Tibial nerve (tissue), 4 donors: ENCODE results near the gene COBL. TPM values are rescaled to one million over a fixed set of nuclear protein-coding genes. Genes with fewer than 3 reads are reported as not detected.
A peak's percentile ranks its signal among the peaks of the same experiment; 100 is the strongest.

ENCODE experiments used
- DNase-seq, 2 donors: peaks; one replicate each; pipeline ENCODE4 v3.0.0-alpha.2; 2019; ENCODE audit warnings: low spot score in 2 of 2
- H3K27ac ChIP-seq, 4 donors: fragments of 200-600 bp; sonication (generic) in 3 of 4; one replicate each; pipeline ENCODE4 v1.5.1; 2017 to 2019; ENCODE audit warnings: mild to moderate bottlenecking in 1 of 4
- H3K27me3 ChIP-seq, 2 donors: fragments of 200-600 bp; sonication (generic) in 1 of 2; one replicate each; pipeline versions ENCODE4 v1.5.1 to v1.6.0; 2017 to 2019
- H3K36me3 ChIP-seq, 3 donors: fragments of 200-600 bp; sonication (generic); one replicate each; pipeline ENCODE4 v1.5.1; 2018 to 2019
- H3K4me1 ChIP-seq, 4 donors: fragments of 200-600 bp; sonication (generic) in 3 of 4; one replicate each; pipeline ENCODE4 v1.5.1; 2017 to 2019
- H3K4me3 ChIP-seq, 4 donors: fragments of 200-600 bp; sonication (generic) in 3 of 4; one replicate each; pipeline ENCODE4 v1.5.1; 2017 to 2019; ENCODE audit warnings: mild to moderate bottlenecking in 1 of 4, moderate library complexity in 1 of 4
- H3K9me3 ChIP-seq, 4 donors: fragments of 200-600 bp; sonication (generic) in 3 of 4; one replicate each; pipeline ENCODE4 v1.5.1; 2017 to 2019
- CTCF ChIP-seq, 5 experiments: fragments of 200-600 bp in 3 of 5; fragments of 450-650 bp in 2 of 5; sonication (generic) in 3 of 5; IDR thresholded peaks; one replicate each; pipeline ENCODE4 v1.5.1; 2016 to 2019; ENCODE audit warnings: antibody characterized with exemption in 5 of 5, mild to moderate bottlenecking in 3 of 5, moderate library complexity in 2 of 5
- EP300 ChIP-seq, 2 donors: sonication (generic); formaldehyde crosslinking; IDR thresholded peaks; one replicate each; pipeline ENCODE4 v1.6.1; 2017; ENCODE audit warnings: antibody characterized with exemption in 2 of 2, mild to moderate bottlenecking in 1 of 2
- POLR2A ChIP-seq, 2 donors: fragments of 450-650 bp; IDR thresholded peaks; one replicate each; pipeline ENCODE4 v1.6.1; 2017; ENCODE audit warnings: antibody characterized with exemption in 2 of 2, mild to moderate bottlenecking in 2 of 2, moderate library complexity in 2 of 2
- WGBS, 2 donors: methylation state at CpG; one replicate each; pipeline ENCODE4 v1.1.5; 2018; 5-methylcytosine and 5-hydroxymethylcytosine counted together
- total RNA-seq, 4 donors: library from RNA; depleted of rRNA; stranded (reverse); fragments of >200 nt; gene quantifications; one replicate each; pipeline ENCODE4 v1.1.0, GENCODE V29; 2016

Gene COBL
- total RNA-seq, 4 donors from 2014 or later = 6.3 to 18.1 (median 8.1) TPM

GRCh38 chr7:51071427-51071826 lies 245.2 kb downstream of the COBL start:
- H3K4me3 ChIP-seq = no peak overlapping the region
- H3K9me3 ChIP-seq = no peaks in the 10 kb centered on the region
- peaks cover 0 to 18% (median 0%) of the 10 kb centered on the region in 4 donors for H3K4me1 ChIP-seq
- peak overlapping the region in 1 of 4 donors; percentile 55 for H3K27ac ChIP-seq
- no peaks in the 10 kb centered on the region for H3K36me3 ChIP-seq
- WGBS, 2 donors = 86% methylated on average over 2 of the region's 2 CpGs
- TF ChIP-seq CTCF (IDR thresholded peaks at IDR 0.05) = no peak
- no peak for TF ChIP-seq POLR2A (IDR thresholded peaks at IDR 0.05)
- no peak for TF ChIP-seq EP300 (IDR thresholded peaks at IDR 0.05)
- DNase-seq = no peak
- H3K27me3 ChIP-seq = no peaks in the 10 kb centered on the region

- Histone ChIP-seq H3K36me3 (peaks cover 0 to 4% (median 0%) of the 10 kb centered on the region in 3 donors), H3K4me1 (peaks cover 0 to 18% (median 0%) of the 10 kb centered on the region in 4 donors), H3K27ac (no peak overlapping the region), H3K27me3 (no peaks in the 10 kb centered on the region), H3K9me3 (no peaks in the 10 kb centered on the region), H3K4me3 (no peak overlapping the region)
- TF ChIP-seq POLR2A (IDR thresholded peaks at IDR 0.05) (no peak), EP300 (IDR thresholded peaks at IDR 0.05) (no peak), CTCF (IDR thresholded peaks at IDR 0.05) (no peak)
- 65 to 68% methylated on average over 3 of the region's 3 CpGs for WGBS, 2 donors
- no peak for DNase-seq
Observed at GRCh38 chr7:51070151-51070550, 246.5 kb downstream of the COBL start.

GRCh38 chr7:51069411-51070083 lies 247.1 kb downstream of the COBL start:
- Histone ChIP-seq H3K4me3 (no peak overlapping the region), H3K36me3 (peaks cover 0 to 4% (median 0%) of the 10 kb centered on the region in 3 donors), H3K27ac (no peak overlapping the region), H3K4me1 (peaks cover 0 to 18% (median 0%) of the 10 kb centered on the region in 4 donors), H3K9me3 (no peaks in the 10 kb centered on the region), H3K27me3 (no peaks in the 10 kb centered on the region)
- 65 to 69% methylated on average over 5 of the region's 5 CpGs for WGBS, 2 donors
- TF ChIP-seq CTCF (IDR thresholded peaks at IDR 0.05) (no peak), EP300 (IDR thresholded peaks at IDR 0.05) (peak in 1 of 2 donors; percentile 14)
- DNase-seq = no peak

GRCh38 chr7:51068401-51068800 lies 248.2 kb downstream of the COBL start:
- Histone ChIP-seq H3K4me1 (peaks cover 0 to 18% (median 0%) of the 10 kb centered on the region in 4 donors), H3K9me3 (no peaks in the 10 kb centered on the region), H3K36me3 (peaks cover 0 to 4% (median 0%) of the 10 kb centered on the region in 3 donors), H3K4me3 (no peak overlapping the region), H3K27me3 (no peaks in the 10 kb centered on the region), H3K27ac (no peak overlapping the region)
- no peak for TF ChIP-seq EP300 (IDR thresholded peaks at IDR 0.05)
- TF ChIP-seq POLR2A (IDR thresholded peaks at IDR 0.05) = no peak
- no peak for DNase-seq
- WGBS, 2 donors = 89 to 93% methylated on average over 4 of the region's 4 CpGs

- Histone ChIP-seq H3K36me3 (peaks cover 0 to 4% (median 0%) of the 10 kb centered on the region in 3 donors), H3K27ac (no peak overlapping the region), H3K27me3 (no peaks in the 10 kb centered on the region), H3K4me3 (no peak overlapping the region), H3K9me3 (no peaks in the 10 kb centered on the region), H3K4me1 (peaks cover 0 to 18% (median 0%) of the 10 kb centered on the region in 4 donors)
- TF ChIP-seq CTCF (IDR thresholded peaks at IDR 0.05) = peak; percentile 54 to 79 (median 62)
- no peak for TF ChIP-seq POLR2A (IDR thresholded peaks at IDR 0.05)
- no peak for TF ChIP-seq EP300 (IDR thresholded peaks at IDR 0.05)
- 35 to 37% methylated on average over 7 of the region's 7 CpGs for WGBS, 2 donors
- peak; percentile 60 to 88 for DNase-seq
Observed at GRCh38 chr7:51067757-51068156, 248.9 kb downstream of the COBL start.
